ENCODE measurements around the gene PRDX3. TPM values are rescaled to one million over a fixed set of nuclear protein-coding genes. Genes with fewer than 3 reads are reported as not detected.

The PRDX3 gene
- total RNA-seq, 1 experiment from 2014 or later = 406 TPM

GRCh38 chr10:119131512-119132240, 46.9 kb downstream of the PRDX3 start:
- DNase-seq (ENCODE audit: low spot score) = peak; percentile 63

- no peak for DNase-seq (ENCODE audit: low spot score)
Measured at GRCh38 chr10:119129721-119130120, 48.9 kb downstream of the PRDX3 start.

- DNase-seq (ENCODE audit: low spot score) = no peak
Measured at GRCh38 chr10:119125942-119126341, 52.7 kb downstream of the PRDX3 start.

GRCh38 chr10:119120875-119121274, 57.7 kb downstream of the PRDX3 start:
- no peak for DNase-seq (ENCODE audit: low spot score)

- peak; percentile 67 for DNase-seq (ENCODE audit: low spot score)
Measured at GRCh38 chr10:119120413-119120867, 58.2 kb downstream of the PRDX3 start.

GRCh38 chr10:119119400-119119799, 59.2 kb downstream of the PRDX3 start:
- no peak for DNase-seq (ENCODE audit: low spot score)

- no peak for DNase-seq (ENCODE audit: low spot score)
Measured at GRCh38 chr10:119118231-119118630, 60.4 kb downstream of the PRDX3 start.

Other genes starting within 250 kb of the PRDX3 start
- 4.7 and 6.7 TPM in 2 replicates for gene NANOS1, start 149.1 kb downstream of the PRDX3 start, total RNA-seq (2014; rRNA removed; shearing (Covaris generic))
- gene EIF3A, start 98.0 kb downstream of the PRDX3 start, total RNA-seq (2014; rRNA removed; shearing (Covaris generic)) = 41.0 and 57.4 TPM in 2 replicates
- 59.5 and 62.2 TPM in 2 replicates for gene DENND10, start 74.7 kb downstream of the PRDX3 start, total RNA-seq (2014; rRNA removed; shearing (Covaris generic))
- 22.9 and 83.4 TPM in 2 replicates for gene SFXN4, start 13.1 kb downstream of the PRDX3 start, total RNA-seq (2014; rRNA removed; shearing (Covaris generic))
- gene GRK5, start 28.8 kb upstream of the PRDX3 start, total RNA-seq (2014; rRNA removed; shearing (Covaris generic)) = 9.9 and 10.1 TPM in 2 replicates